IPS-15b (cell line): Measurements from ENCODE around the gene ALG1.
A peak's percentile ranks its signal among the peaks of the same experiment; 100 is the strongest.
"Not testable (repeated sequence)": the region's sequence is repeated elsewhere in the genome, so short reads cannot be mapped to it uniquely, and the experiment has no call there.

Experiments used
- H3K27me3 ChIP-seq: one replicate; pipeline ENCODE4 v1.6.1; 2013; ENCODE audit warnings: low read length; ENCODE audit not compliant: control insufficient read depth, insufficient read depth
- H3K36me3 ChIP-seq: one replicate; pipeline ENCODE4 v1.6.1; 2013; ENCODE audit warnings: low read length; ENCODE audit not compliant: control insufficient read depth, insufficient read depth
- H3K4me1 ChIP-seq: one replicate; pipeline ENCODE4 v1.6.1; 2013; ENCODE audit warnings: mild to moderate bottlenecking, low read length; ENCODE audit not compliant: control insufficient read depth, insufficient read depth
- H3K4me3 ChIP-seq: one replicate; pipeline ENCODE4 v1.5.1; 2013; ENCODE audit warnings: low read depth, low read length
- H3K9ac ChIP-seq: one replicate; pipeline ENCODE4 v1.6.1; 2013; ENCODE audit warnings: low read depth, mild to moderate bottlenecking, low read length
- H3K9me3 ChIP-seq: one replicate; pipeline ENCODE4 v1.6.1; 2013; ENCODE audit warnings: mild to moderate bottlenecking, low read length; ENCODE audit not compliant: control insufficient read depth, insufficient read depth

The ALG1 gene

GRCh38 chr16:5096437-5097060 lies 24.9 kb downstream of the ALG1 start:
- H3K36me3 ChIP-seq, H3K9me3 ChIP-seq, H3K9ac ChIP-seq, H3K27me3 ChIP-seq, H3K4me1 ChIP-seq: not testable (repeated sequence)
- H3K4me3 ChIP-seq: peak overlapping the region; percentile 79

- not testable (repeated sequence) for H3K9me3 ChIP-seq, H3K27me3 ChIP-seq, H3K4me1 ChIP-seq, H3K36me3 ChIP-seq
- Histone ChIP-seq H3K9ac (peak overlapping the region; percentile 65), H3K4me3 (peak overlapping the region; percentile 79)
Measured at GRCh38 chr16:5097061-5097469, 25.4 kb downstream of the ALG1 start.

GRCh38 chr16:5097470-5098220 lies 26.0 kb downstream of the ALG1 start, which contains the start of gene EEF2KMT:
Gene EEF2KMT (minus strand): TSS chr16:5097795. CDS start chr16:5097739, 56 bp downstream.
- Histone ChIP-seq H3K4me3 (peak within 1 kb of the TSS; percentile 79), H3K9ac (peak within 1 kb of the TSS; percentile 65)
- not testable (repeated sequence) for H3K36me3 ChIP-seq, H3K27me3 ChIP-seq, H3K4me1 ChIP-seq, H3K9me3 ChIP-seq

- H3K9me3 ChIP-seq, H3K4me1 ChIP-seq, H3K36me3 ChIP-seq, H3K9ac ChIP-seq, H3K27me3 ChIP-seq: not testable (repeated sequence)
- peak overlapping the region; percentile 72 for H3K4me3 ChIP-seq
Measured at GRCh38 chr16:5098221-5099159, 26.8 kb downstream of the ALG1 start.

- not testable (repeated sequence) for H3K36me3 ChIP-seq, H3K4me3 ChIP-seq, H3K27me3 ChIP-seq, H3K4me1 ChIP-seq, H3K9ac ChIP-seq, H3K9me3 ChIP-seq
Measured at GRCh38 chr16:5099174-5099573, 27.5 kb downstream of the ALG1 start.

- H3K4me3 ChIP-seq, H3K9ac ChIP-seq, H3K36me3 ChIP-seq, H3K4me1 ChIP-seq, H3K9me3 ChIP-seq, H3K27me3 ChIP-seq: not testable (repeated sequence)
Measured at GRCh38 chr16:5103296-5104032, 31.8 kb downstream of the ALG1 start.

- H3K4me1 ChIP-seq, H3K9ac ChIP-seq, H3K9me3 ChIP-seq, H3K4me3 ChIP-seq, H3K36me3 ChIP-seq, H3K27me3 ChIP-seq: not testable (repeated sequence)
Measured at GRCh38 chr16:5105039-5105438, 33.4 kb downstream of the ALG1 start.

- Histone ChIP-seq H3K4me3 (no peak overlapping the region), H3K27me3 (no peaks in the 10 kb centered on the region), H3K36me3 (no peaks in the 10 kb centered on the region), H3K9me3 (no peaks in the 10 kb centered on the region), H3K9ac (no peak overlapping the region), H3K4me1 (no peaks in the 10 kb centered on the region)
Measured at GRCh38 chr16:5108505-5109158, 37.0 kb downstream of the ALG1 start.

GRCh38 chr16:5110933-5111332 lies 39.3 kb downstream of the ALG1 start:
- H3K4me1 ChIP-seq, H3K4me3 ChIP-seq, H3K9me3 ChIP-seq, H3K36me3 ChIP-seq, H3K27me3 ChIP-seq, H3K9ac ChIP-seq: not testable (repeated sequence)

GRCh38 chr16:5116780-5117295 lies 45.2 kb downstream of the ALG1 start:
- H3K4me1 ChIP-seq, H3K4me3 ChIP-seq, H3K36me3 ChIP-seq, H3K9ac ChIP-seq, H3K9me3 ChIP-seq, H3K27me3 ChIP-seq: not testable (repeated sequence)
